H9 (cell line): ENCODE measurements around the gene HTR2B. TPM values are rescaled to one million over a fixed set of nuclear protein-coding genes. Genes with fewer than 3 reads are reported as not detected.

Experiments used
- DNase-seq: peaks from one replicate; pipeline ENCODE4 v3.0.0-alpha.2; 2017
- H2AFZ ChIP-seq: one replicate; pipeline ENCODE4 v1.6.1; 2013; ENCODE audit warnings: mild to moderate bottlenecking, low read length, control low read depth, moderate library complexity
- H2AK5ac ChIP-seq: 2 replicates; pipeline ENCODE4 v1.6.1; 2013; ENCODE audit warnings: low read length, control low read depth, mixed read lengths; ENCODE audit not compliant: insufficient read length
- H2BK120ac ChIP-seq: one replicate; pipeline ENCODE4 v1.6.1; 2013; ENCODE audit warnings: low read depth, mild to moderate bottlenecking, low read length, control low read depth, inconsistent platforms; ENCODE audit not compliant: poor library complexity, severe bottlenecking
- H2BK12ac ChIP-seq: 2 replicates; pipeline ENCODE4 v1.6.1; 2013; ENCODE audit warnings: low read length, control low read depth, mixed read lengths, low read depth; ENCODE audit not compliant: insufficient read length
- H2BK15ac ChIP-seq: 2 replicates; pipeline ENCODE4 v1.6.1; 2013; ENCODE audit warnings: low read depth, low read length, control low read depth
- H2BK20ac ChIP-seq: one replicate; pipeline ENCODE4 v1.6.1; 2013; ENCODE audit warnings: low read depth, mild to moderate bottlenecking, low read length, control low read depth, inconsistent platforms; ENCODE audit not compliant: poor library complexity, severe bottlenecking
- H2BK5ac ChIP-seq: 2 replicates; pipeline ENCODE4 v1.6.1; 2013; ENCODE audit warnings: low read length, control low read depth, mixed read lengths; ENCODE audit not compliant: insufficient read length
- H3K14ac ChIP-seq: 2 replicates; pipeline ENCODE4 v1.6.1; 2013; ENCODE audit warnings: low read length, control low read depth; ENCODE audit not compliant: insufficient read depth
- H3K18ac ChIP-seq: 2 replicates; pipeline ENCODE4 v1.6.1; 2013; ENCODE audit warnings: low read depth, mild to moderate bottlenecking, mixed read lengths, low read length, control low read depth; ENCODE audit not compliant: insufficient read length
- H3K23ac ChIP-seq: 2 replicates; pipeline ENCODE4 v1.6.1; 2013; ENCODE audit warnings: low read length, control low read depth, mixed read lengths, low read depth; ENCODE audit not compliant: insufficient read length
- H3K23me2 ChIP-seq: 2 replicates; pipeline ENCODE4 v1.6.1; 2013; ENCODE audit warnings: low read depth, mild to moderate bottlenecking, mixed read lengths, low read length, control low read depth; ENCODE audit not compliant: insufficient read length, poor library complexity, severe bottlenecking
- H3K27ac ChIP-seq: 2 replicates; pipeline ENCODE4 v1.5.1; 2013; ENCODE audit warnings: low read length, control low read depth, mixed read lengths, low read depth; ENCODE audit not compliant: insufficient read length
- H3K27me3 ChIP-seq: 2 replicates; pipeline ENCODE4 v1.6.1; 2013; ENCODE audit warnings: low read length, control low read depth, inconsistent platforms; ENCODE audit not compliant: insufficient read depth
- H3K4ac ChIP-seq: 2 replicates; pipeline ENCODE4 v1.6.1; 2013; ENCODE audit warnings: low read depth, mild to moderate bottlenecking, control low read depth, inconsistent platforms, low read length, moderate library complexity
- H3K4me1 ChIP-seq: 2 replicates; pipeline ENCODE4 v1.6.1; 2013; ENCODE audit warnings: low read length, control low read depth, inconsistent platforms; ENCODE audit not compliant: insufficient read depth
- H3K4me2 ChIP-seq: 2 replicates; pipeline ENCODE4 v1.6.1; 2013; ENCODE audit warnings: low read length, control low read depth, mixed read lengths; ENCODE audit not compliant: insufficient read length, insufficient read depth
- H3K56ac ChIP-seq: 2 replicates; pipeline ENCODE4 v1.6.1; 2013; ENCODE audit warnings: low read depth, mild to moderate bottlenecking, mixed read lengths, low read length, control low read depth; ENCODE audit not compliant: insufficient read length
- H3K79me1 ChIP-seq: 2 replicates; pipeline ENCODE4 v1.6.1; 2013; ENCODE audit warnings: low read depth, mild to moderate bottlenecking, moderate library complexity, low read length, control low read depth, inconsistent platforms; ENCODE audit not compliant: insufficient read depth, poor library complexity, severe bottlenecking
- H3K79me2 ChIP-seq: 2 replicates; pipeline ENCODE4 v1.6.1; 2013; ENCODE audit warnings: low read length, control low read depth, inconsistent platforms; ENCODE audit not compliant: insufficient read depth
- H3K9ac ChIP-seq: 2 replicates; pipeline ENCODE4 v1.6.1; 2013; ENCODE audit warnings: low read length, control low read depth, mixed read lengths; ENCODE audit not compliant: insufficient read length; ENCODE audit errors: extremely low read depth
- H3K9me3 ChIP-seq: one replicate; pipeline ENCODE4 v1.6.1; 2013; ENCODE audit warnings: low read depth, low read length, inconsistent platforms; ENCODE audit not compliant: control insufficient read depth
- H3T11ph ChIP-seq: one replicate; pipeline ENCODE4 v1.6.1; 2013; ENCODE audit warnings: mild to moderate bottlenecking, low read length, control low read depth, inconsistent platforms
- H4K20me1 ChIP-seq: one replicate; pipeline ENCODE4 v1.6.1; 2013; ENCODE audit not compliant: control insufficient read depth, insufficient read length, insufficient read depth
- H4K5ac ChIP-seq: 2 replicates; pipeline ENCODE4 v1.6.1; 2013; ENCODE audit warnings: low read depth, mild to moderate bottlenecking, mixed read lengths, low read length, control low read depth; ENCODE audit not compliant: insufficient read length
- H4K8ac ChIP-seq: replicated peaks from 2 replicates; pipeline ENCODE4 v1.6.1; 2013; ENCODE audit warnings: low read length, control low read depth, mixed read lengths, low read depth; ENCODE audit not compliant: insufficient read length
- H4K91ac ChIP-seq: 2 replicates; pipeline ENCODE4 v1.6.1; 2013; ENCODE audit warnings: low read depth, mild to moderate bottlenecking, moderate library complexity, mixed read lengths, low read length, control low read depth; ENCODE audit not compliant: insufficient read length
- H3K27ac Mint-ChIP-seq, 3 experiments: 2 replicates in 2 of 3; 3 replicates in 1 of 3; pipeline ENCODE4 v1.8.0; 2020 to 2021; ENCODE audit warnings: mixed read lengths in 3 of 3, mild to moderate bottlenecking in 1 of 3, moderate library complexity in 1 of 3
- H3K27me3 Mint-ChIP-seq: 2 replicates; pipeline ENCODE4 v1.8.0; 2021; ENCODE audit warnings: low read depth, mild to moderate bottlenecking, moderate library complexity, mixed read lengths
- H3K36me3 Mint-ChIP-seq, 3 experiments: 2 replicates in 2 of 3; 3 replicates in 1 of 3; pipeline ENCODE4 v1.8.0; 2020 to 2021; ENCODE audit warnings: low read depth in 3 of 3, mixed read lengths in 3 of 3; ENCODE audit not compliant: insufficient read depth in 1 of 3
- H3K4me1 Mint-ChIP-seq, 2 experiments: 2 replicates each; pipeline ENCODE4 v1.8.0; 2020; ENCODE audit warnings: mixed read lengths in 2 of 2
- H3K4me3 Mint-ChIP-seq, 2 experiments: 2 replicates in 1 of 2; 3 replicates in 1 of 2; pipeline ENCODE4 v1.8.0; 2020 to 2021; ENCODE audit warnings: mild to moderate bottlenecking in 2 of 2, mixed read lengths in 2 of 2, moderate library complexity in 1 of 2
- H3K9me3 Mint-ChIP-seq, 2 experiments: 2 replicates in 1 of 2; 3 replicates in 1 of 2; pipeline ENCODE4 v1.8.0; 2020; ENCODE audit warnings: mild to moderate bottlenecking in 2 of 2, mixed read lengths in 2 of 2, moderate library complexity in 1 of 2
- CTCF ChIP-seq: fragments of 200-600 bp; sonication (generic); conservative IDR thresholded peaks from 3 replicates; pipeline ENCODE4 v1.8.0; 2021; ENCODE audit warnings: antibody characterized with exemption, mild to moderate bottlenecking
- WGBS: extraction: QIAGEN DNeasy Blood & Tissue Kit; methylation state at CpG from one replicate; pipeline ENCODE4 v1.1.7; 2013; ENCODE audit warnings: missing lambda C conversion rate, low lambda C conversion rate, mixed read lengths; ENCODE audit not compliant: insufficient read length; ENCODE audit errors: extremely low coverage; 5-methylcytosine and 5-hydroxymethylcytosine counted together
- total RNA-seq: library from RNA; stranded (reverse); gene quantifications from 2 replicates; pipeline ENCODE4 v1.2.1, GENCODE V29; 2021

HTR2B gene
- total RNA-seq, 1 experiment from 2014 or later: not detected

GRCh38 chr2:231168460-231169139, 43.8 kb upstream of the HTR2B start:
- no peak overlapping the region for H3T11ph ChIP-seq

More at GRCh38 chr2:231168460-231169139, 43.8 kb upstream of the HTR2B start:
- H3K27me3 ChIP-seq: no peaks in the 10 kb centered on the region
- no peak overlapping the region for H2BK15ac ChIP-seq
- WGBS: no CpG with 5 or more reads among the region's 4 CpGs
- H3K4me3 Mint-ChIP-seq: no peak overlapping the region
- no peak overlapping the region for H4K91ac ChIP-seq
- H2BK12ac ChIP-seq: no peak overlapping the region
- no peaks in the 10 kb centered on the region for H3K79me2 ChIP-seq
- H3K4me1 Mint-ChIP-seq: peaks cover 0 to 13% of the 10 kb centered on the region in 2 experiments; a peak in 2 of 4 replicates
- no peaks in the 10 kb centered on the region for H3K23me2 ChIP-seq
- no peak overlapping the region for H3K4ac ChIP-seq
- no peaks in the 10 kb centered on the region for H4K20me1 ChIP-seq
- H2BK20ac ChIP-seq: no peak overlapping the region
- no peak overlapping the region for H3K27ac ChIP-seq
- no peaks in the 10 kb centered on the region for H3K9me3 Mint-ChIP-seq
- no peaks in the 10 kb centered on the region for H3K4me1 ChIP-seq
- DNase-seq: no peak
- TF ChIP-seq CTCF: no peak
- H3K36me3 Mint-ChIP-seq: peaks cover 26 to 65% (median 52%) of the 10 kb centered on the region in 3 experiments; a peak in 6 of 7 replicates
- H3K14ac ChIP-seq: no peak overlapping the region
- peak overlapping the region; percentile 8 for H2BK5ac ChIP-seq
- no peak overlapping the region; a peak in 1 of 7 replicates for H3K27ac Mint-ChIP-seq
- H3K9me3 ChIP-seq: no peaks in the 10 kb centered on the region
- H2AFZ ChIP-seq: no peak overlapping the region
- no peak overlapping the region for H3K4me2 ChIP-seq
- no peak overlapping the region for H3K23ac ChIP-seq
- H4K5ac ChIP-seq: no peak overlapping the region
- H3K27me3 Mint-ChIP-seq: no peaks in the 10 kb centered on the region
- no peak overlapping the region for H2BK120ac ChIP-seq
- H2AK5ac ChIP-seq: no peak overlapping the region
- no peak overlapping the region for H3K9ac ChIP-seq
- H3K79me1 ChIP-seq: no peaks in the 10 kb centered on the region
- no peak overlapping the region for H3K18ac ChIP-seq
- no peak overlapping the region for H4K8ac ChIP-seq
- no peak overlapping the region for H3K56ac ChIP-seq
